B cell (primary cell): ENCODE measurements around the gene AQP12B.
"Not testable (repeated sequence)": the region's sequence is repeated elsewhere in the genome, so short reads cannot be mapped to it uniquely, and the experiment has no call there.

Source experiments
- CTCF ChIP-seq: fragments of 200-600 bp; IDR thresholded peaks from one replicate; pipeline ENCODE4 v1.8.0; 2022; ENCODE audit warnings: antibody characterized with exemption, mild to moderate bottlenecking
- EZH2 ChIP-seq: IDR thresholded peaks from 2 replicates; pipeline ENCODE4 v1.6.1; 2012; ENCODE audit warnings: borderline replicate concordance, low read depth, mild to moderate bottlenecking, moderate library complexity, low read length; ENCODE audit not compliant: insufficient read depth, poor library complexity, severe bottlenecking

- TF ChIP-seq CTCF, EZH2: not testable (repeated sequence)
Observed at GRCh38 chr2:240683329-240683979, 769 bp upstream of the AQP12B start.
